ENCODE measurements around the gene PKD1L1. TPM values are rescaled to one million over a fixed set of nuclear protein-coding genes. Genes with fewer than 3 reads are reported as not detected.
"Not testable (repeated sequence)": the region's sequence is repeated elsewhere in the genome, so short reads cannot be mapped to it uniquely, and the experiment has no call there.

PKD1L1 gene
- total RNA-seq, 1 donor from 2014 or later: 0.17 TPM

DNA sequence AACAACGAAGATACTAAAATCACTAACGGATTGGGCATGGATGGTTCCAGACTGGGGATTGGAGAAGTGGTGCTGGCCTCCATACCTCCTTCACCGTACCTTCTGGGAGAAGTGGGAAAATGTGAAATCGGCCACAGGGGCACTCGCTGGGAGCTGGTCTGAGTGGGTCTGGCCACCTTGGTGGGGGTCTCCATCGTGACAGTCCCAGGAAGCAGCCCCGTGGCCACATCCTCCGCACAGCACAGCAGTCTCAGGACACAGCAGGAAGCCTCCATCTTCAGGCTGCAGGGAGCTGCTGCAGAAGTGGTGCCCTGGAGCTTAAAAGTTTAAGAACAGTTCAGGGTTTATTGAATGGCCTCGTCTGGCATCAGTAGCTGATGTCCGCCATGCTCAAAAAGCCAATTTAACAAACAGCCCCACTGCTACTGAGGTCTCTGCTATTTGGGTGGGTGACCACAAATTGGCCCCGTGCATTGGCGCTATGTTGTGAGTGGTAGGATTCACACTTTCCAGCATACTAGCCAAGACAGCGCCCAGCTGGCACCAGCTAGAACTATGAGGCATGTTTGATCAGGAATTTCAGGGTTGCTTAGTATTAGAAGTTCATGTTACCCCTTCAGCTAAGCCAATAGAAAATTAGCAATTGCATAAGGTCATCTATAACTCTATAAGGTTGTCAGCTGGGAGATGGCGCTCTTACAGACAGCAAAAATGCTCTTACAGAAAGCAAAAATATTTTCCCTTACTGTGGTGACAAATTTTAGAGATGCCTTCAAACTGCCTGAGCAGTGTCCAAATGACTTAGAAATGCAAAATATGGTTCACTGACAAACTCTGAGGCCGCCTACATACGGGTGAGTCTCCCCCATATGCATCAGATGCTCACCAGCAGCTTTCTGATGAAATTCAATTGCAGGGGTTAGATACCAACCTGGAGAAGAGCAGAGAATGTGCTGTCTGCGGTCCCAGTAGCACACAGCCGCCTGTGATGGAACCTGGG lies 17.0 kb downstream of the PKD1L1 start:
- no peak overlapping the region for H3K4me3 Mint-ChIP-seq

DNA sequence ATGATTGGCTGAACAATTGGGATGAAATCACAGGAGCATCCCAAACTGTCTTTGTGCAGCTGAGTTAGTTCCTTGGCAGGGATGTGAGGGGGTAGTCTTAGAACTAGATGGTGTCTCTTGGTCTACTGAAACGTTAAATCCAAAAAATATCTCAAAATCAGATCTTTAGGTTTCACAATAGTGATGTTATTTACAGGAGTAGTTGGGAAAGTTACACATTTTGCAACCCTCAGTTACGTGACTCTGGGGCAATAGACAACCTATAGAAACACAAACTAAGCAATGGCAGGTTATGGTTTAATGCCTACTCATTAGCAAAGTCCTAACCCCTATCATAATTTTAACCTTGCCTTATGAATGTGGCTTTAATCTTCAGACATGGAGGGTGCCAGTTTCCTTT lies 24.0 kb downstream of the PKD1L1 start:
- DNase-seq (ENCODE audit: extremely low spot score, unreplicated experiment): no peak
- Mint-ChIP-seq H3K4me3 (no peak overlapping the region), H3K4me1 (ENCODE audit: unreplicated experiment) (no peaks in the 10 kb centered on the region), H3K27me3 (no peaks in the 10 kb centered on the region), H3K9me3 (peaks cover 9% of the 10 kb centered on the region), H3K36me3 (no peaks in the 10 kb centered on the region), H3K27ac (no peak overlapping the region)
- TF ChIP-seq, protein P1, sequence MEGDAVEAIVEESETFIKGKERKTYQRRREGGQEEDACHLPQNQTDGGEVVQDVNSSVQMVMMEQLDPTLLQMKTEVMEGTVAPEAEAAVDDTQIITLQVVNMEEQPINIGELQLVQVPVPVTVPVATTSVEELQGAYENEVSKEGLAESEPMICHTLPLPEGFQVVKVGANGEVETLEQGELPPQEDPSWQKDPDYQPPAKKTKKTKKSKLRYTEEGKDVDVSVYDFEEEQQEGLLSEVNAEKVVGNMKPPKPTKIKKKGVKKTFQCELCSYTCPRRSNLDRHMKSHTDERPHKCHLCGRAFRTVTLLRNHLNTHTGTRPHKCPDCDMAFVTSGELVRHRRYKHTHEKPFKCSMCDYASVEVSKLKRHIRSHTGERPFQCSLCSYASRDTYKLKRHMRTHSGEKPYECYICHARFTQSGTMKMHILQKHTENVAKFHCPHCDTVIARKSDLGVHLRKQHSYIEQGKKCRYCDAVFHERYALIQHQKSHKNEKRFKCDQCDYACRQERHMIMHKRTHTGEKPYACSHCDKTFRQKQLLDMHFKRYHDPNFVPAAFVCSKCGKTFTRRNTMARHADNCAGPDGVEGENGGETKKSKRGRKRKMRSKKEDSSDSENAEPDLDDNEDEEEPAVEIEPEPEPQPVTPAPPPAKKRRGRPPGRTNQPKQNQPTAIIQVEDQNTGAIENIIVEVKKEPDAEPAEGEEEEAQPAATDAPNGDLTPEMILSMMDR (conservative IDR thresholded peaks at IDR 0.05): no peak

More for the DNA sequence above, 17.0 kb downstream of the PKD1L1 start:
- DNase-seq (ENCODE audit: extremely low spot score, unreplicated experiment): no peak
- H3K9me3 Mint-ChIP-seq: no peaks in the 10 kb centered on the region
- no peaks in the 10 kb centered on the region for H3K36me3 Mint-ChIP-seq
- no peaks in the 10 kb centered on the region for H3K27me3 Mint-ChIP-seq
- TF ChIP-seq, protein P1 (conservative IDR thresholded peaks at IDR 0.05): no peak
- peaks cover 13% of the 10 kb centered on the region for H3K4me1 Mint-ChIP-seq (ENCODE audit: unreplicated experiment)
- H3K27ac Mint-ChIP-seq: no peak overlapping the region

DNA sequence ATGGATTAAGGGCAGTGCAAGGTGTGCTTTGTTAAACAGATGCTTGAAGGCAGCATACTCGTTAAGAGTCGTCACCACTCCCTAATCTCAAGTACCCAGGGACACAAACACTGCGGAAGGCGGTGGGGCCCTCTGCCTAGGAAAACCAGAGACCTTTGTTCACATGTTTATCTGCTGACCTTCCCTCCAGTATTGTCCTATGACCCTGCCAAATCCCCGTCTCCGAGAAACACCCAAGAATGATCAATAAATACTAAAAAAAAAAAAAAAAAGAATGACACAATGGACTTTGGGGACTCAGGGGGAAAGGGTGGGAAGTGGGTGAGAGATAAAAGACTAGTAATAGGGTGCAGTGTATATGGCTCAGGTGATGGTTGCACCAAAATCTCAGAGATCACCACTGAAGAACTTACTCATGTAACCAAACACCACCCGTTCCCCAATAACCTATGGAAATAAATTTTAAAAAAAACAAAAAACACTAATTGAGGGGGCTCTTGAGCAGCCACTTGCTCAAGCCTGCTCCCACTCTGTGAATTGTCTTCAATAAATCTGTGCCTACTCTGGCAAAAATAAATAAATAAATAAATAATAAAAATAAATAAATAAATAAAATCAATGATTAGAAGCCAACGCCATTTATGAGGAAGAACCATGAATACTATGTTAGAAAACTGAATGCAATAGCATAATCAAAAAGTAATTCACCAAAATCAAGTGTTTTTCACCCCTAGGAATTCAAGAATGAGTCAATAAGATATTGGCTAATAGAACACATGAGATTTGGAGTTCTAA lies 25.0 kb downstream of the PKD1L1 start:
- H3K4me3 Mint-ChIP-seq; DNase-seq (ENCODE audit: extremely low spot score, unreplicated experiment); H3K4me1 Mint-ChIP-seq (ENCODE audit: unreplicated experiment); H3K36me3 Mint-ChIP-seq; H3K9me3 Mint-ChIP-seq; H3K27me3 Mint-ChIP-seq: not testable (repeated sequence)
- peak overlapping the region; percentile 47 for H3K27ac Mint-ChIP-seq

DNA sequence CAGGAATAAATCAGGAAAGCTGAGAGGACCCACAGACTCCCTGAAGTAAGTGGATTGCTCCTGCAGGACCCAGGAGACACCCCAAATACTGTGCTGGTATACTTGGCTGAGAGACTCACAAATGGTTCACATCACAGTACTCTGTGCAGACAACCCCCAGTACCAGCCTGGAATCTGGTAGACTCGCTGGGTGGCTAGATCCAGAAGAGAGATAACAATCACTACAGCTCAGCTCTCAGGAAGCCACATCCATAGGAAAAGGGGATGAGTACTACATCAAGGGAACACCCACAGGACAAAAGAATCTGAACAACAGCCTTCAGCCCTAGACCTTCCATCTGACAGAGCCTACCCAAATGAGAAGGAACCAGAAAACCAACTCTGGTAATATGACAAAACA lies 31.8 kb downstream of the PKD1L1 start:
- not testable (repeated sequence) for H3K4me3 Mint-ChIP-seq, H3K9me3 Mint-ChIP-seq, H3K27ac Mint-ChIP-seq

DNA sequence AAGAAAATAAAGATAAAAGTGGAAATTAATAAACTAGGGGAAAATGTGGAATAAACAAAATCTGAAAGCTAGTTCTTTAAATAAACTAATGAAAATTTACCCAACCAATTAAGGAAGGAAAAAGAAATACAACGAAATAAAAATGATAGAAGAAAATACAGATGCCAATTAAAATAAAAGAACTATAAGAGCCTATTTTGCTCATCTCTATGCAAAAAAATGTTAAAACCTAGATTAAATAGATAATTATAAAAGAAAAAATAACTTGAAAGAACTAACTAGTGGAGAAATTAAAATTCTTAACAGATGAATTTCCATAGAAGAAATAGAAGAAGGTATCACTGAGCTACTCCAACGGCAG lies 32.7 kb downstream of the PKD1L1 start:
- Mint-ChIP-seq H3K9me3 (peaks cover 6% of the 10 kb centered on the region), H3K27me3 (peaks cover 4% of the 10 kb centered on the region)

More for the DNA sequence above, 31.8 kb downstream of the PKD1L1 start:
- DNase-seq (ENCODE audit: extremely low spot score, unreplicated experiment); H3K4me1 Mint-ChIP-seq (ENCODE audit: unreplicated experiment); H3K27me3 Mint-ChIP-seq; H3K36me3 Mint-ChIP-seq: not testable (repeated sequence)

More for the DNA sequence above, 32.7 kb downstream of the PKD1L1 start:
- peaks cover 4% of the 10 kb centered on the region for H3K4me1 Mint-ChIP-seq (ENCODE audit: unreplicated experiment)
- H3K36me3 Mint-ChIP-seq: no peaks in the 10 kb centered on the region
- DNase-seq (ENCODE audit: extremely low spot score, unreplicated experiment): no peak
- TF ChIP-seq, protein P1 (conservative IDR thresholded peaks at IDR 0.05): no peak
- no peak overlapping the region for H3K4me3 Mint-ChIP-seq
- H3K27ac Mint-ChIP-seq: no peak overlapping the region

Measured in type B pancreatic cell (in vitro differentiated cells).